ENCODE measurements around the gene TEX14.

TEX14 gene

GRCh38 chr17:58624751-58625150 lies 67.1 kb downstream of the TEX14 start:
- no peaks in the 10 kb centered on the region for H4K20me1 ChIP-seq (ENCODE audit: low read depth, low read length)
- H3K4me3 ChIP-seq (ENCODE audit: insufficient read depth, low read length, poor library complexity, severe bottlenecking): no peak overlapping the region
- H3F3A ChIP-seq (ENCODE audit: insufficient read depth): no peaks in the 10 kb centered on the region
- no peaks in the 10 kb centered on the region for H3K9me2 ChIP-seq (replicated peaks; ENCODE audit: insufficient read depth, low read length)
- no peaks in the 10 kb centered on the region for H3K36me3 ChIP-seq (ENCODE audit: low read length)
- TF ChIP-seq CTCF (IDR thresholded peaks at IDR 0.05; ENCODE audit: insufficient read depth, low read length, poor library complexity, severe bottlenecking) (no peak), EZH2phosphoT487 (conservative IDR thresholded peaks at IDR 0.05; ENCODE audit: low read length) (no peak)
- no peak overlapping the region for H2AFZ ChIP-seq (ENCODE audit: low read depth, low read length, severe bottlenecking)
- H3K4me2 ChIP-seq (ENCODE audit: low read depth, low read length, poor library complexity, severe bottlenecking): no peak overlapping the region
- no peak overlapping the region for H3K9ac ChIP-seq (ENCODE audit: low read length)
- H3K27ac ChIP-seq (ENCODE audit: low read depth, low read length): no peak overlapping the region
- no peaks in the 10 kb centered on the region for H3K27me3 ChIP-seq (ENCODE audit: low read length)
- no peaks in the 10 kb centered on the region for H3K79me2 ChIP-seq (ENCODE audit: insufficient read depth, low read length)
- H3K9me3 ChIP-seq (ENCODE audit: insufficient read depth, low read length): no peaks in the 10 kb centered on the region

- no peak overlapping the region for H3K4me3 ChIP-seq (ENCODE audit: insufficient read depth, low read length, poor library complexity, severe bottlenecking)
- H4K20me1 ChIP-seq (ENCODE audit: low read depth, low read length): no peaks in the 10 kb centered on the region
- no peak for TF ChIP-seq EZH2phosphoT487 (conservative IDR thresholded peaks at IDR 0.05; ENCODE audit: low read length)
- TF ChIP-seq CTCF (IDR thresholded peaks at IDR 0.05; ENCODE audit: insufficient read depth, low read length, poor library complexity, severe bottlenecking): no peak
- H3K27ac ChIP-seq (ENCODE audit: low read depth, low read length): no peak overlapping the region
- H3K9ac ChIP-seq (ENCODE audit: low read length): no peak overlapping the region
- no peaks in the 10 kb centered on the region for H3K9me2 ChIP-seq (replicated peaks; ENCODE audit: insufficient read depth, low read length)
- no peaks in the 10 kb centered on the region for H3K9me3 ChIP-seq (ENCODE audit: insufficient read depth, low read length)
- no peaks in the 10 kb centered on the region for H3K36me3 ChIP-seq (ENCODE audit: low read length)
- H3F3A ChIP-seq (ENCODE audit: insufficient read depth): no peaks in the 10 kb centered on the region
- no peak overlapping the region for H2AFZ ChIP-seq (ENCODE audit: low read depth, low read length, severe bottlenecking)
- H3K27me3 ChIP-seq (ENCODE audit: low read length): no peaks in the 10 kb centered on the region
- H3K4me2 ChIP-seq (ENCODE audit: low read depth, low read length, poor library complexity, severe bottlenecking): no peak overlapping the region
- H3K79me2 ChIP-seq (ENCODE audit: insufficient read depth, low read length): no peaks in the 10 kb centered on the region
Observed at GRCh38 chr17:58621174-58621573, 70.7 kb downstream of the TEX14 start.

GRCh38 chr17:58618336-58618735 lies 73.5 kb downstream of the TEX14 start:
- Histone ChIP-seq H3K9me2 (replicated peaks; ENCODE audit: insufficient read depth, low read length) (no peaks in the 10 kb centered on the region), H3K27ac (ENCODE audit: low read depth, low read length) (no peak overlapping the region), H3K9me3 (ENCODE audit: insufficient read depth, low read length) (no peaks in the 10 kb centered on the region), H3K36me3 (ENCODE audit: low read length) (no peaks in the 10 kb centered on the region), H4K20me1 (ENCODE audit: low read depth, low read length) (no peaks in the 10 kb centered on the region), H3K9ac (ENCODE audit: low read length) (no peak overlapping the region), H3K27me3 (ENCODE audit: low read length) (no peaks in the 10 kb centered on the region), H2AFZ (ENCODE audit: low read depth, low read length, severe bottlenecking) (no peak overlapping the region), H3F3A (ENCODE audit: insufficient read depth) (no peaks in the 10 kb centered on the region), H3K4me3 (ENCODE audit: insufficient read depth, low read length, poor library complexity, severe bottlenecking) (no peak overlapping the region), H3K79me2 (ENCODE audit: insufficient read depth, low read length) (no peaks in the 10 kb centered on the region), H3K4me2 (ENCODE audit: low read depth, low read length, poor library complexity, severe bottlenecking) (no peak overlapping the region)
- no peak for TF ChIP-seq EZH2phosphoT487 (conservative IDR thresholded peaks at IDR 0.05; ENCODE audit: low read length)
- no peak for TF ChIP-seq CTCF (IDR thresholded peaks at IDR 0.05; ENCODE audit: insufficient read depth, low read length, poor library complexity, severe bottlenecking)

All from SU-DHL-6 (cell line).